Kidney (tissue), 14 donors: ENCODE results near the gene TULP3. TPM values are rescaled to one million over a fixed set of nuclear protein-coding genes. Genes with fewer than 3 reads are reported as not detected.

ENCODE experiments used
- DNase-seq, 5 donors: peaks; one replicate each; pipeline ENCODE4 v3.0.0-alpha.2; 2013 to 2020
- FAIRE-seq: peaks from 2 replicates; lab custom pipeline; 2012; peaks lifted over from hg19 to GRCh38; lab: Jason Lieb, UNC
- H3K27ac ChIP-seq, 2 donors: one replicate each; pipeline ENCODE4 v1.7.0; 2013; ENCODE audit warnings: low read depth in 2 of 2, low read length in 2 of 2, inconsistent platforms in 1 of 2
- H3K27me3 ChIP-seq: one replicate; pipeline ENCODE4 v1.7.1; 2013; ENCODE audit warnings: low read length, inconsistent platforms; ENCODE audit not compliant: control insufficient read depth, insufficient read depth
- H3K36me3 ChIP-seq, 3 donors: one replicate each; pipeline versions ENCODE4 v1.7.0 to v1.7.1; 2013; ENCODE audit warnings: low read length in 3 of 3, control low read depth in 1 of 3, inconsistent platforms in 1 of 3; ENCODE audit not compliant: insufficient read depth in 3 of 3, control insufficient read depth in 2 of 3
- H3K4me1 ChIP-seq, 3 donors: one replicate each; pipeline versions ENCODE4 v1.7.0 to v1.7.1; 2013; ENCODE audit warnings: low read length in 3 of 3, inconsistent platforms in 1 of 3, low read depth in 1 of 3; ENCODE audit not compliant: control insufficient read depth in 2 of 3, insufficient read depth in 2 of 3
- H3K4me3 ChIP-seq, 3 donors: one replicate each; pipeline versions ENCODE4 v1.7.0 to v1.8.1; 2013; ENCODE audit warnings: low read length in 3 of 3, control low read depth in 1 of 3, inconsistent platforms in 1 of 3
- H3K9ac ChIP-seq, 3 donors: one replicate each; pipeline versions ENCODE4 v1.7.0 to v1.7.1; 2013; ENCODE audit warnings: low read length in 3 of 3, control low read depth in 1 of 3, inconsistent platforms in 1 of 3
- H3K9me3 ChIP-seq, 3 donors: one replicate each; pipeline versions ENCODE4 v1.7.0 to v1.7.1; 2013; ENCODE audit warnings: low read length in 3 of 3, control low read depth in 1 of 3, inconsistent platforms in 1 of 3; ENCODE audit not compliant: control insufficient read depth in 2 of 3, insufficient read depth in 1 of 3
- intact Hi-C: fragments of 100-400 bp; cut with DNase I; formaldehyde crosslinking; loops from one replicate; pipeline ENCODE4 v1.11.1; 2022
- polyA plus RNA-seq: library from polyadenylated mRNA; stranded (reverse); fragments of 350-450 nt; fragmentation: Illumina TruSeq; extraction: RNeasy Lipid Tissue Mini Kit (QIAGEN cat#74804); gene quantifications from one replicate; pipeline ENCODE4 v1.2.3, GENCODE V29; 2014; ENCODE audit warnings: low read depth, low replicate concordance; ENCODE audit not compliant: insufficient read depth
- total RNA-seq: library from RNA; stranded (reverse); fragmentation: NEBNext Ultra II Directional; extraction: Animal tissue kit (Norgen Biotek cat#: 25700); gene quantifications from one replicate; pipeline ENCODE4 v1.2.1, GENCODE V29; 2021
- TF ChIP-seq, protein P1 (sequence below): IDR thresholded peaks from 3 replicates; pipeline ENCODE4 v1.5.1; 2012; ENCODE audit warnings: mild to moderate bottlenecking, moderate library complexity, borderline replicate concordance; ENCODE audit not compliant: insufficient read depth; ENCODE audit errors: extremely low read depth
- donor health status: control.
- donor health status: control.
- donor health status: control.
- donor health status: control.
- donor health status: control.
- donor health status: DM: yes; HTN: yes; CAD: no.
- donor health status: Normal renal cell carcinoma (clear cell type).

TULP3 gene
- total and polyA plus RNA-seq, 2 donors from 2014 or later: 20.3 to 23.0 TPM

DNA sequence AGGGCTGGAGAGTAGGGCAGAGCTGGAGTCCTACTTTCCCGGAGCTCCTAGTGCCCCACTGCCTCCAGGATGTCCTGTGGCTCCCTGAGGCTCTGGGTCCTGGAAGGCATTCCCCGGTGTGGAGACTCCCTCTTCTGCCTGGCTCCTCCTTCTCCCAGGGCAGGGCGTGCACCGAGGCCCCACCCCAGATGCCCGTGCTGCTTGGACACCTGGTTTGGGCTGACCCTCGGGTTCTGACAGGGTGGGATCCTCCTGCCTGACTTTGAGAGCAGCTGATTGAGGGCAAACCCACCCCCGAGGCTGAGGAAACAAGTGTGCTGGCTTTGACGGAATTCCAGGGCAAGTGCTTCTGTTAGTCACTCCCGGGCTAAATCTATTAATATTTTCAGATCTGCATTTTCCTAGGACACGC is 83.9 kb downstream of the TULP3 start:
- no peaks in the 10 kb centered on the region for H3K4me1 ChIP-seq
- no peaks in the 10 kb centered on the region for H3K27me3 ChIP-seq
- intact Hi-C loops: no loop called here
- FAIRE-seq (no peak), DNase-seq (no peak)
- no peaks in the 10 kb centered on the region for H3K9me3 ChIP-seq
- H3K27ac ChIP-seq: no peak overlapping the region
- H3K36me3 ChIP-seq: no peaks in the 10 kb centered on the region
- no peak overlapping the region for H3K4me3 ChIP-seq
- H3K9ac ChIP-seq: no peak overlapping the region
- TF ChIP-seq, protein P1, sequence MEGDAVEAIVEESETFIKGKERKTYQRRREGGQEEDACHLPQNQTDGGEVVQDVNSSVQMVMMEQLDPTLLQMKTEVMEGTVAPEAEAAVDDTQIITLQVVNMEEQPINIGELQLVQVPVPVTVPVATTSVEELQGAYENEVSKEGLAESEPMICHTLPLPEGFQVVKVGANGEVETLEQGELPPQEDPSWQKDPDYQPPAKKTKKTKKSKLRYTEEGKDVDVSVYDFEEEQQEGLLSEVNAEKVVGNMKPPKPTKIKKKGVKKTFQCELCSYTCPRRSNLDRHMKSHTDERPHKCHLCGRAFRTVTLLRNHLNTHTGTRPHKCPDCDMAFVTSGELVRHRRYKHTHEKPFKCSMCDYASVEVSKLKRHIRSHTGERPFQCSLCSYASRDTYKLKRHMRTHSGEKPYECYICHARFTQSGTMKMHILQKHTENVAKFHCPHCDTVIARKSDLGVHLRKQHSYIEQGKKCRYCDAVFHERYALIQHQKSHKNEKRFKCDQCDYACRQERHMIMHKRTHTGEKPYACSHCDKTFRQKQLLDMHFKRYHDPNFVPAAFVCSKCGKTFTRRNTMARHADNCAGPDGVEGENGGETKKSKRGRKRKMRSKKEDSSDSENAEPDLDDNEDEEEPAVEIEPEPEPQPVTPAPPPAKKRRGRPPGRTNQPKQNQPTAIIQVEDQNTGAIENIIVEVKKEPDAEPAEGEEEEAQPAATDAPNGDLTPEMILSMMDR: no peak

DNA sequence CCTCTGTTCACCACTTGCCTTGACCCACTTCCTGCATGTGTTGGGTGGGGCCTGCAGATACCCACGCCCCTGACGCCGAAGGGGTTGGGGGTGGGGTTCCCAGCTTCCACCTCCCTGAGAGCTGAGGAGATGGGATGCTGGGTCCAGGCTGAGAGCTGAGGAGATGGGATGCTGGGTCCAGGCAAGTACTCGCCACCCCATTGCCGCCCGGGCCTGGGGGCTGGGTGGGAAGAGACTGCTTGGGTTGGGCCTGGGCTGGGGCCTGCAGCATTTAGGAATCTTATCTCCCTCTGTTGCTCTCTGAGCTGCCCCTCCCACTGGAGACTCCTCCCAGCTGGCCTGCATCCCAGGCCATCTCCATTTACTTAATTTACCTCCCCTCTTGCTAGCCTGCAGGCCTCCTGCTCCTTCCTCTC is 85.9 kb downstream of the TULP3 start:
- Histone ChIP-seq H3K9ac (no peak overlapping the region), H3K27me3 (no peaks in the 10 kb centered on the region), H3K36me3 (no peaks in the 10 kb centered on the region), H3K4me3 (no peak overlapping the region), H3K27ac (no peak overlapping the region), H3K4me1 (no peaks in the 10 kb centered on the region), H3K9me3 (no peaks in the 10 kb centered on the region)
- FAIRE-seq (no peak), DNase-seq (no peak)
- intact Hi-C loops: no loop called here
- TF ChIP-seq, protein P1: no peak

DNA sequence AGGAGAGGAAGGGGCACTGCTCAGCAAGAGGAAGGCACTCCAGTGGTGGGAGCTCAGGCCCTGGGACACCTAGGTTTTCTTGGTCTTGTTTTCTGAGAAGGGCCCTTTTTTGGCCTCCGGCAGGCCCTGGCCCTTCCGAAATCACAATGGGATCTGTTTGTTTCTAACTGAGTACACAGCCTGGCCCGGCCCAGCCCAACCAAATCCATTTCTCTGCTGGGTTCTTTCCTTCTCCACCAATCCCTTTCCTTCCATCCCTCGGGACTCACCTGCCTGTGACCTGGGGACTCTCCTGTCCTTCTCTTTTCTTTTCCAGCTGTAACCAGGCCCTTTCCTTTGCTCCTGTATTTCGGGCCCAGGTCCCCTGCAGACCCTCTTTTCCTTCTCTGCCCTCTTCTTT is 87.1 kb downstream of the TULP3 start:
- DNase-seq: no peak
- Histone ChIP-seq H3K9ac (no peak overlapping the region), H3K4me3 (no peak overlapping the region), H3K36me3 (no peaks in the 10 kb centered on the region), H3K4me1 (no peaks in the 10 kb centered on the region), H3K9me3 (no peaks in the 10 kb centered on the region), H3K27me3 (no peaks in the 10 kb centered on the region), H3K27ac (no peak overlapping the region)
- intact Hi-C loops: no loop called here
- TF ChIP-seq, protein P1: no peak
- no peak for FAIRE-seq

DNA sequence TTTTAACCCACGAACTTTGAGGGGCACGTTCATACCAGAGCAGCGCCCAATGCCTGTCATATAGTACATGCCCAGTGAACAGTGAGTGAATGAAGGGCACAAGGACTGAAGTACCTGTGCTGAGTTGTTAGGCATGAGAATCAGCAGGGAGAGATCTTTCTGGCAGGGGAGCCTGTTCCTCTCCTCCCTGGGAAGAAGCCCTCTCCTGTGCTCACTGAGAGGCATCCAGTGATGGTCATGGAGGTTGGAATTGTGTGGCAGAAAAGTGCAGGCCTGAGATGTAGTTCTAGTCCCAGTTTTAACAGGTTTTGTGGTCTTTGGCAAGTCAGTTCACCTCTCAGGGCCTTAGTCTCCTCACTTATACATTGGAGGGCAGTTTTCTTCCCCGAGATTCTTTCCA is 89.1 kb downstream of the TULP3 start:
- no peaks in the 10 kb centered on the region for H3K9me3 ChIP-seq
- no peaks in the 10 kb centered on the region for H3K36me3 ChIP-seq
- TF ChIP-seq, protein P1: no peak
- no peak overlapping the region for H3K27ac ChIP-seq
- intact Hi-C loops: no loop called here
- DNase-seq: no peak
- H3K9ac ChIP-seq: no peak overlapping the region
- no peak for FAIRE-seq
- no peaks in the 10 kb centered on the region for H3K4me1 ChIP-seq
- no peak overlapping the region for H3K4me3 ChIP-seq
- no peaks in the 10 kb centered on the region for H3K27me3 ChIP-seq
